Gastroesophageal sphincter (tissue), 4 donors: ENCODE results near the gene NLK. TPM values are rescaled to one million over a fixed set of nuclear protein-coding genes. Genes with fewer than 3 reads are reported as not detected.
"Not testable (repeated sequence)": the region's sequence is repeated elsewhere in the genome, so short reads cannot be mapped to it uniquely, and the experiment has no call there.

ENCODE experiments used
- ATAC-seq: fragments of 150-250 bp; one replicate; pipeline ENCODE4 v1.9.1; 2016; ENCODE audit warnings: mild to moderate bottlenecking, moderate library complexity
- H3K27ac ChIP-seq, 4 donors: fragments of 200-600 bp; sonication (generic) in 3 of 4; 1 replicate in 3 of 4; 2 replicates in 1 of 4; pipeline ENCODE4 v1.5.1; 2016 to 2019
- H3K27me3 ChIP-seq: fragments of 200-600 bp; sonication (generic); one replicate; pipeline ENCODE4 v1.5.1; 2019
- H3K36me3 ChIP-seq, 2 donors: fragments of 200-600 bp; sonication (generic); one replicate each; pipeline ENCODE4 v1.5.1; 2019; ENCODE audit warnings: control low read depth in 1 of 2
- H3K4me1 ChIP-seq, 3 donors: fragments of 200-600 bp; sonication (generic); 1 replicate in 2 of 3; 2 replicates in 1 of 3; pipeline ENCODE4 v1.5.1; 2016 to 2019; ENCODE audit warnings: control low read depth in 2 of 3
- H3K4me3 ChIP-seq, 2 donors: fragments of 200-600 bp; sonication (generic); one replicate each; pipeline ENCODE4 v1.5.1; 2019; ENCODE audit warnings: mild to moderate bottlenecking in 1 of 2, moderate library complexity in 1 of 2
- H3K9me3 ChIP-seq, 3 donors: fragments of 200-600 bp; sonication (generic); one replicate each; pipeline ENCODE4 v1.5.1; 2017 to 2019; ENCODE audit warnings: control low read depth in 2 of 3
- CTCF ChIP-seq, 4 experiments: fragments of 200-600 bp in 2 of 4; fragments of 450-650 bp in 2 of 4; sonication (generic) in 1 of 4; IDR thresholded peaks; one replicate each; pipeline ENCODE4 v1.5.1; 2017 to 2019; ENCODE audit warnings: antibody characterized with exemption in 4 of 4, mild to moderate bottlenecking in 2 of 4, moderate library complexity in 2 of 4
- EP300 ChIP-seq: sonication (generic); formaldehyde crosslinking; IDR thresholded peaks from one replicate; pipeline ENCODE4 v1.6.1; 2017; ENCODE audit warnings: antibody characterized with exemption, mild to moderate bottlenecking
- POLR2A ChIP-seq, 2 donors: fragments of 450-650 bp; IDR thresholded peaks; one replicate each; pipeline ENCODE4 v1.6.1; 2017; ENCODE audit warnings: antibody characterized with exemption in 2 of 2, mild to moderate bottlenecking in 2 of 2, moderate library complexity in 1 of 2
- POLR2AphosphoS5 ChIP-seq: sonication (generic); formaldehyde crosslinking; IDR thresholded peaks from one replicate; pipeline ENCODE4 v1.6.1; 2017; ENCODE audit warnings: antibody characterized with exemption
- WGBS, 2 donors: methylation state at CpG; one replicate each; pipeline ENCODE4 v1.1.5; 2018; ENCODE audit warnings: low coverage in 1 of 2; 5-methylcytosine and 5-hydroxymethylcytosine counted together
- total RNA-seq, 4 donors: library from RNA; depleted of rRNA; stranded (reverse); fragments of >200 nt; gene quantifications; one replicate each; pipeline ENCODE4 v1.1.0, GENCODE V29; 2016

NLK gene
- total RNA-seq, 4 donors from 2014 or later = 12.8 to 16.1 (median 13.8) TPM

GRCh38 chr17:28204751-28205150 is 162.3 kb downstream of the NLK start:
- 73 to 87% methylated on average over 1 of the region's 1 CpG for WGBS, 2 donors
- no peak overlapping the region for H3K27ac ChIP-seq
- no peaks in the 10 kb centered on the region for H3K4me1 ChIP-seq
- no peak for ATAC-seq
- H3K27me3 ChIP-seq = peaks cover 6% of the 10 kb centered on the region
- no peaks in the 10 kb centered on the region for H3K36me3 ChIP-seq
- H3K9me3 ChIP-seq = no peaks in the 10 kb centered on the region
- H3K4me3 ChIP-seq = no peak overlapping the region
- TF ChIP-seq POLR2A (IDR thresholded peaks at IDR 0.05) (no peak), CTCF (IDR thresholded peaks at IDR 0.05) (no peak), POLR2AphosphoS5 (no peak), EP300 (no peak)

- no peak overlapping the region for H3K4me3 ChIP-seq
- H3K4me1 ChIP-seq = no peaks in the 10 kb centered on the region
- no peak overlapping the region for H3K27ac ChIP-seq
- H3K9me3 ChIP-seq = peaks cover 0 to 7% (median 0%) of the 10 kb centered on the region in 3 donors
- TF ChIP-seq CTCF (IDR thresholded peaks at IDR 0.05) = no peak
- no peak for TF ChIP-seq POLR2AphosphoS5
- TF ChIP-seq EP300 = no peak
- no peak for TF ChIP-seq POLR2A (IDR thresholded peaks at IDR 0.05)
- ATAC-seq = no peak
- H3K36me3 ChIP-seq = no peaks in the 10 kb centered on the region
- H3K27me3 ChIP-seq = peaks cover 8% of the 10 kb centered on the region
Measured at GRCh38 chr17:28206292-28206691, 163.8 kb downstream of the NLK start.

GRCh38 chr17:28211811-28212210 is 169.3 kb downstream of the NLK start:
- H3K4me1 ChIP-seq = no peaks in the 10 kb centered on the region
- H3K4me3 ChIP-seq = no peak overlapping the region
- H3K9me3 ChIP-seq = peaks cover 0 to 16% (median 0%) of the 10 kb centered on the region in 3 donors
- TF ChIP-seq CTCF (IDR thresholded peaks at IDR 0.05) (no peak), POLR2AphosphoS5 (no peak), EP300 (no peak), POLR2A (IDR thresholded peaks at IDR 0.05) (no peak)
- ATAC-seq = no peak
- no peak overlapping the region for H3K27ac ChIP-seq
- peaks cover 9% of the 10 kb centered on the region for H3K27me3 ChIP-seq
- no peaks in the 10 kb centered on the region for H3K36me3 ChIP-seq
- 57% methylated on average over 1 of the region's 7 CpGs; no CpG with 5 or more reads in 1 of the 2 donors for WGBS, 2 donors

- not testable (repeated sequence) for H3K27ac ChIP-seq, H3K36me3 ChIP-seq, ATAC-seq, H3K27me3 ChIP-seq, H3K4me1 ChIP-seq, H3K4me3 ChIP-seq
- H3K9me3 ChIP-seq = peaks cover 0 to 16% (median 0%) of the 10 kb centered on the region in 3 donors
- 89 to 94% methylated on average over 2 of the region's 2 CpGs for WGBS, 2 donors
Measured at GRCh38 chr17:28213578-28213977, 171.1 kb downstream of the NLK start.

GRCh38 chr17:28216052-28216451 is 173.6 kb downstream of the NLK start:
- H3K27ac ChIP-seq = no peak overlapping the region
- peaks cover 0 to 12% (median 0%) of the 10 kb centered on the region in 3 donors for H3K9me3 ChIP-seq
- H3K27me3 ChIP-seq = peaks cover 9% of the 10 kb centered on the region
- TF ChIP-seq CTCF (IDR thresholded peaks at IDR 0.05) (no peak), POLR2A (IDR thresholded peaks at IDR 0.05) (no peak), EP300 (no peak)
- H3K4me1 ChIP-seq = no peaks in the 10 kb centered on the region
- no peak overlapping the region for H3K4me3 ChIP-seq
- no peaks in the 10 kb centered on the region for H3K36me3 ChIP-seq
- ATAC-seq = no peak
- 100% methylated on average over 1 of the region's 3 CpGs; no CpG with 5 or more reads in 1 of the 2 donors for WGBS, 2 donors
